CD4-positive, alpha-beta T cell treated with Interleukin-15 for 4 hours (primary cell): Measurements from ENCODE around the gene HSPA14.
"Not testable (repeated sequence)": the region's sequence is repeated elsewhere in the genome, so short reads cannot be mapped to it uniquely, and the experiment has no call there.

ENCODE experiments used
- DNase-seq: peaks from one replicate; pipeline ENCODE4 v3.0.0-alpha.2; 2020; ENCODE audit warnings: low spot score

Gene HSPA14

DNA sequence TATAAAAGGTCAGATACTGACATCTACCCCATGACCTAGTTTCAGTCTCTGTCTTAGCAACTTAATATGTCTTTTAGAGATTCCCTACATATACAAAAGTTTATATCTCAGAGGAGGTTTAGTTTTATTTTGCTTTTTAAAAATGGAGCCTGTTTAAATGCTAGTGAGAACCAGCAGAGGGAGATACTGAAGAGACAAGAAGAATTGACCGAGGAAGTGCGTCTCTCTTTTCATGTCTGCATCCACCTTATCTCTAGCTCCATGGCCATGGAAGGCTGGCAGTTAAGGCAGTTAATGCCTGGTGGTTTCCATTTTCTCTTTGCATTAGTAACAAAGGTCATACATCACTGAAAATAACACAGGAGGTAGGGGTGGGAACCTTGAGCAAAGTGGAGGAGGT is 51.2 kb downstream of the HSPA14 start:
- DNase-seq, result peak; percentile 6

- DNase-seq, result no peak
Measured at GRCh38 chr10:14891151-14891550, 53.0 kb downstream of the HSPA14 start.

GRCh38 chr10:14904316-14904732 is 66.2 kb downstream of the HSPA14 start:
- DNase-seq, result peak; percentile 26

DNA sequence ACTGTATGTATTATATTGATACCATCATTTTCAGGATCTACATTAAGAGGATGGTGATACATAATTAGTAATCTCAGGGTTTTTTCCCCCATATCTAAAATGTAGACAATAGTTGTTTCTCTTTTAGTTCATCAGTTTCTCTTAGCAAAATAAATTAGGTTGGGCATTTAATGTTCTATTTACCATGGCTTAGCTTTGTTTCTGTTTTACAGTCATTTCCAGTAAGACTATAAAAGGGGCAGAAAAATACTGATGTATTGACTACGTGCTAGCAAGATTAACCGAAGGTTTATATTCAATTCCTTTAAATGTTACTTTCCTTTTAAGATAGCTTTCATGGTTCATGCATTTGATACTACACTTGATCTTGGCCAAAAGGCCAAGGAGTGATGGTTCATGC is 66.8 kb downstream of the HSPA14 start:
- no peak for DNase-seq

DNA sequence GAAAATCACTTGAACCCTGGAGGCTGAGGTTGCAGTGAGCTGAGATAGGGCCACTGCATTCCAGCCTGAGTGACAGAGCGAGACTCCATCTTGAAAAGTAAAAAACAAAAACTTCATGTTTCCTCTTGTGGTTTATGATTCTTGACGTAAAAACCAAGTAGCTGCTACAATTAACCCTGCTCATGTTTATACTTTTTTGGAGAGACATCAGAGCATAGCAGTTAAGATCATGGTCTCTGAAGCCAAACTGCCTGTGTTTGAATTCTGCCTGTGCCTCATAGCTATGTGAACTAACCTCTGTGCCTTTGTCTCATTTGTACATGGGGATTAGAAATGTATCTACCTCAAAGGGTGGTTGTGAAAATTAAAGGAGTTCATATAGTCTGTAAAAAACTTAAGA is 67.8 kb downstream of the HSPA14 start:
- no peak for DNase-seq

DNA sequence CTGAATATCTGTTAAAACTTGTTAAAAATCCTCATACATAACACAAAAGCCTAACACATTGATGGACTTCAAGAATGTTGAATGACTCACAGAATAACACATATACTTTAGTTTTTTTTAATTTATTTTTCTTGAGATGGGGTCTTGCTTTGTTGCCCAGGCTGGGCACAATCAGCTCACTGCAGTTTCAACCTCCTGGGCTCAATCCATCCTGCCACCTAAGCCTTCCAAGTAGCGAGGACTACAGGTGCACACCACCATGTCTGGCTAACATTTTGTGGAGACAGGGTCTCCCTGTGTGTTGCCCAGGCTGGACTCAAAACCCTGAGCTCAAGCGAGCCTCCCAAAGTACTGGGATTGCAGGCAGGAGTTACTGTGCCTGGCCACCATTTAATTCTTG is 68.7 kb downstream of the HSPA14 start:
- DNase-seq, result no peak

DNA sequence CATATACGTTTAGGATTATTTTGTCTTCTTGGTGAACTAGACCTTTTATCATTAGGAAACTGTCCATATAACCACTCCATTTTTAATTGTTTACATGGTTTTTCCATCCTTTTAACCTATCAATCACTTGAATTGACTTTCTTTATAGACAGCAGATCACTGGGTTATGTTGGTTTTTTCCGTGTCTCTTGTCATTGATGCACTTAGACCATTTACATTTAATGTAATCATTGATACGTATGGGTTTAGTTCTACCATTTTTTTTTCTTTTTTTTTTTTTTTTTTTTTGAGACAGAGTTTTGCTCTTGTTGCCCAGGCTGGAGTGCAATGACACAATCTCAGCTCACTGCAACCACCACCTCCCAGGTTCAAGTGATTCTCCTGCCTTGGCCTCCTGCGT is 69.5 kb downstream of the HSPA14 start:
- not testable (repeated sequence) for DNase-seq

GRCh38 chr10:14909101-14909500 is 71.0 kb downstream of the HSPA14 start:
- DNase-seq, result no peak

- DNase-seq, result no peak
Measured at GRCh38 chr10:14910953-14911352, 72.8 kb downstream of the HSPA14 start.

GRCh38 chr10:14911801-14912200 is 73.7 kb downstream of the HSPA14 start:
- no peak for DNase-seq

- DNase-seq, result no peak
Measured at GRCh38 chr10:14916600-14916999, 78.5 kb downstream of the HSPA14 start.

- DNase-seq, result no peak
Measured at GRCh38 chr10:14917827-14918226, 79.7 kb downstream of the HSPA14 start.

- DNase-seq, result no peak
Measured at GRCh38 chr10:14918964-14919363, 80.9 kb downstream of the HSPA14 start.
